ENCODE measurements around the gene ACKR3. TPM values are rescaled to one million over a fixed set of nuclear protein-coding genes. Genes with fewer than 3 reads are reported as not detected.

ACKR3 gene
- total and polyA plus RNA-seq, 3 experiments from 2014 or later, result 0.90 to 5.5 (median 1.6) TPM

GRCh38 chr2:236617796-236618195, 48.2 kb downstream of the ACKR3 start:
- Histone ChIP-seq H3K4me3 (ENCODE audit: low read length) (no peak overlapping the region), H3K36me3 (ENCODE audit: insufficient read depth, low read length) (no peaks in the 10 kb centered on the region), H3K4me1 (ENCODE audit: insufficient read depth, low read length) (peaks cover 11% of the 10 kb centered on the region), H3K27me3 (ENCODE audit: insufficient read depth, low read length, poor library complexity, severe bottlenecking) (no peaks in the 10 kb centered on the region), H3K9me3 (ENCODE audit: low read length) (no peaks in the 10 kb centered on the region), H3K27ac (ENCODE audit: low read depth, low read length) (no peak overlapping the region)
- Mint-ChIP-seq H3K36me3 (no peaks in the 10 kb centered on the region), H3K4me3 (no peak overlapping the region), H3K27me3 (peaks cover 13 to 33% of the 10 kb centered on the region in 2 donors), H3K4me1 (peaks cover 0 to 11% (median 4%) of the 10 kb centered on the region in 3 donors), H3K27ac (no peak overlapping the region), H3K9me3 (no peaks in the 10 kb centered on the region)
- DNase-seq, result no peak
- POLR2A ChIA-PET, result no interaction called here
- CTCF ChIA-PET, result no interaction called here

GRCh38 chr2:236618370-236618769, 48.7 kb downstream of the ACKR3 start:
- no peak for DNase-seq
- CTCF ChIA-PET, result no interaction called here
- no peaks in the 10 kb centered on the region for H3K36me3 ChIP-seq (ENCODE audit: insufficient read depth, low read length)

GRCh38 chr2:236619910-236620612, 50.4 kb downstream of the ACKR3 start:
- no peak overlapping the region for H3K4me3 Mint-ChIP-seq
- Histone ChIP-seq H3K27me3 (ENCODE audit: insufficient read depth, low read length, poor library complexity, severe bottlenecking) (no peaks in the 10 kb centered on the region), H3K4me1 (ENCODE audit: insufficient read depth, low read length) (peaks cover 11% of the 10 kb centered on the region), H3K9me3 (ENCODE audit: low read length) (no peaks in the 10 kb centered on the region), H3K36me3 (ENCODE audit: insufficient read depth, low read length) (no peaks in the 10 kb centered on the region), H3K27ac (ENCODE audit: low read depth, low read length) (no peak overlapping the region), H3K4me3 (ENCODE audit: low read length) (no peak overlapping the region)
- peaks cover 7 to 18% of the 10 kb centered on the region in 2 donors for H3K27me3 Mint-ChIP-seq
- no peaks in the 10 kb centered on the region for H3K36me3 Mint-ChIP-seq
- peaks cover 0 to 11% (median 4%) of the 10 kb centered on the region in 3 donors for H3K4me1 Mint-ChIP-seq
- H3K27ac Mint-ChIP-seq, result no peak overlapping the region
- ChIA-PET CTCF (interaction anchor here (0.9 kb wide), 1 partner anchor 17 kb away, joined by 3 read pairs; no protein-coding TSS in a partner anchor), POLR2A (no interaction called here)
- no peaks in the 10 kb centered on the region for H3K9me3 Mint-ChIP-seq
- no peak for DNase-seq

More at GRCh38 chr2:236618370-236618769, 48.7 kb downstream of the ACKR3 start:
- Histone ChIP-seq H3K4me3 (ENCODE audit: low read length) (no peak overlapping the region), H3K4me1 (ENCODE audit: insufficient read depth, low read length) (peaks cover 11% of the 10 kb centered on the region), H3K9me3 (ENCODE audit: low read length) (no peaks in the 10 kb centered on the region), H3K27me3 (ENCODE audit: insufficient read depth, low read length, poor library complexity, severe bottlenecking) (no peaks in the 10 kb centered on the region), H3K27ac (ENCODE audit: low read depth, low read length) (no peak overlapping the region)
- POLR2A ChIA-PET, result no interaction called here
- H3K9me3 Mint-ChIP-seq, result no peaks in the 10 kb centered on the region
- peaks cover 0 to 11% (median 4%) of the 10 kb centered on the region in 3 donors for H3K4me1 Mint-ChIP-seq
- H3K27ac Mint-ChIP-seq, result no peak overlapping the region
- H3K27me3 Mint-ChIP-seq, result peaks cover 13 to 33% of the 10 kb centered on the region in 2 donors
- H3K4me3 Mint-ChIP-seq, result no peak overlapping the region
- no peaks in the 10 kb centered on the region for H3K36me3 Mint-ChIP-seq

GRCh38 chr2:236621786-236622185, 52.2 kb downstream of the ACKR3 start:
- Histone ChIP-seq H3K9me3 (ENCODE audit: low read length) (no peaks in the 10 kb centered on the region), H3K4me3 (ENCODE audit: low read length) (no peak overlapping the region), H3K27me3 (ENCODE audit: insufficient read depth, low read length, poor library complexity, severe bottlenecking) (no peaks in the 10 kb centered on the region), H3K36me3 (ENCODE audit: insufficient read depth, low read length) (no peaks in the 10 kb centered on the region), H3K4me1 (ENCODE audit: insufficient read depth, low read length) (peaks cover 11% of the 10 kb centered on the region), H3K27ac (ENCODE audit: low read depth, low read length) (no peak overlapping the region)
- DNase-seq, result no peak
- peaks cover 0 to 11% (median 4%) of the 10 kb centered on the region in 3 donors for H3K4me1 Mint-ChIP-seq
- H3K9me3 Mint-ChIP-seq, result no peaks in the 10 kb centered on the region
- H3K36me3 Mint-ChIP-seq, result no peaks in the 10 kb centered on the region
- H3K4me3 Mint-ChIP-seq, result no peak overlapping the region
- peaks cover 7% of the 10 kb centered on the region in 2 donors for H3K27me3 Mint-ChIP-seq
- POLR2A ChIA-PET, result no interaction called here
- no peak overlapping the region for H3K27ac Mint-ChIP-seq
- CTCF ChIA-PET, result no interaction called here

- Histone ChIP-seq H3K27ac (ENCODE audit: low read depth, low read length) (no peak overlapping the region), H3K9me3 (ENCODE audit: low read length) (no peaks in the 10 kb centered on the region), H3K4me3 (ENCODE audit: low read length) (no peak overlapping the region), H3K27me3 (ENCODE audit: insufficient read depth, low read length, poor library complexity, severe bottlenecking) (no peaks in the 10 kb centered on the region), H3K36me3 (ENCODE audit: insufficient read depth, low read length) (no peaks in the 10 kb centered on the region), H3K4me1 (ENCODE audit: insufficient read depth, low read length) (peaks cover 11% of the 10 kb centered on the region)
- peaks cover 0 to 11% (median 4%) of the 10 kb centered on the region in 3 donors for H3K4me1 Mint-ChIP-seq
- ChIA-PET CTCF (no interaction called here), POLR2A (no interaction called here)
- no peak for DNase-seq
- peaks cover 7% of the 10 kb centered on the region in 2 donors for H3K27me3 Mint-ChIP-seq
- no peak overlapping the region for H3K4me3 Mint-ChIP-seq
- no peaks in the 10 kb centered on the region for H3K36me3 Mint-ChIP-seq
- H3K27ac Mint-ChIP-seq, result no peak overlapping the region
- H3K9me3 Mint-ChIP-seq, result no peaks in the 10 kb centered on the region
Measured at GRCh38 chr2:236622201-236622600, 52.6 kb downstream of the ACKR3 start.

- POLR2A ChIA-PET, result no interaction called here
- Mint-ChIP-seq H3K36me3 (no peaks in the 10 kb centered on the region), H3K9me3 (no peaks in the 10 kb centered on the region), H3K4me3 (no peak overlapping the region), H3K4me1 (peaks cover 0 to 11% (median 4%) of the 10 kb centered on the region in 3 donors), H3K27me3 (peaks cover 7% of the 10 kb centered on the region in 2 donors), H3K27ac (no peak overlapping the region)
- DNase-seq, result no peak
- H3K4me3 ChIP-seq (ENCODE audit: low read length), result no peak overlapping the region
- H3K36me3 ChIP-seq (ENCODE audit: insufficient read depth, low read length), result no peaks in the 10 kb centered on the region
- H3K4me1 ChIP-seq (ENCODE audit: insufficient read depth, low read length), result peaks cover 11% of the 10 kb centered on the region
- CTCF ChIA-PET, result no interaction called here
- H3K9me3 ChIP-seq (ENCODE audit: low read length), result no peaks in the 10 kb centered on the region
- no peaks in the 10 kb centered on the region for H3K27me3 ChIP-seq (ENCODE audit: insufficient read depth, low read length, poor library complexity, severe bottlenecking)
- H3K27ac ChIP-seq (ENCODE audit: low read depth, low read length), result no peak overlapping the region
Measured at GRCh38 chr2:236622660-236623059, 53.0 kb downstream of the ACKR3 start.

GRCh38 chr2:236623816-236624215, 54.2 kb downstream of the ACKR3 start:
- Histone ChIP-seq H3K9me3 (ENCODE audit: low read length) (no peaks in the 10 kb centered on the region), H3K36me3 (ENCODE audit: insufficient read depth, low read length) (no peaks in the 10 kb centered on the region), H3K4me3 (ENCODE audit: low read length) (no peak overlapping the region), H3K27ac (ENCODE audit: low read depth, low read length) (no peak overlapping the region), H3K4me1 (ENCODE audit: insufficient read depth, low read length) (peaks cover 11% of the 10 kb centered on the region), H3K27me3 (ENCODE audit: insufficient read depth, low read length, poor library complexity, severe bottlenecking) (no peaks in the 10 kb centered on the region)
- no peaks in the 10 kb centered on the region for H3K9me3 Mint-ChIP-seq
- H3K36me3 Mint-ChIP-seq, result no peaks in the 10 kb centered on the region
- POLR2A ChIA-PET, result no interaction called here
- CTCF ChIA-PET, result no interaction called here
- peaks cover 0 to 7% (median 4%) of the 10 kb centered on the region in 3 donors for H3K4me1 Mint-ChIP-seq
- no peak overlapping the region for H3K4me3 Mint-ChIP-seq
- peaks cover 7% of the 10 kb centered on the region in 2 donors for H3K27me3 Mint-ChIP-seq
- H3K27ac Mint-ChIP-seq, result peak overlapping the region in 1 of 8 donors; percentile 43
- DNase-seq, result no peak

GRCh38 chr2:236625156-236625690, 55.6 kb downstream of the ACKR3 start:
- no peaks in the 10 kb centered on the region for H3K36me3 Mint-ChIP-seq
- H3K4me3 Mint-ChIP-seq, result no peak overlapping the region
- POLR2A ChIA-PET, result no interaction called here
- Histone ChIP-seq H3K36me3 (ENCODE audit: insufficient read depth, low read length) (no peaks in the 10 kb centered on the region), H3K27ac (ENCODE audit: low read depth, low read length) (no peak overlapping the region), H3K4me3 (ENCODE audit: low read length) (no peak overlapping the region), H3K9me3 (ENCODE audit: low read length) (no peaks in the 10 kb centered on the region), H3K4me1 (ENCODE audit: insufficient read depth, low read length) (peaks cover 6% of the 10 kb centered on the region), H3K27me3 (ENCODE audit: insufficient read depth, low read length, poor library complexity, severe bottlenecking) (no peaks in the 10 kb centered on the region)
- no peak overlapping the region for H3K27ac Mint-ChIP-seq
- CTCF ChIA-PET, result interaction anchor here (0.6 kb wide), 1 partner anchor 149 kb away, joined by 3 read pairs; no protein-coding TSS in a partner anchor
- peaks cover 3 to 6% of the 10 kb centered on the region in 2 donors for H3K27me3 Mint-ChIP-seq
- no peaks in the 10 kb centered on the region for H3K9me3 Mint-ChIP-seq
- no peaks in the 10 kb centered on the region for H3K4me1 Mint-ChIP-seq
- no peak for DNase-seq
